Retina (tissue), 1 donor: ENCODE data around the gene CABLES1.

ENCODE experiments used
- DNase-seq: peaks from one replicate; pipeline ENCODE4 v3.0.0-alpha.2; 2016

CABLES1 gene

DNA sequence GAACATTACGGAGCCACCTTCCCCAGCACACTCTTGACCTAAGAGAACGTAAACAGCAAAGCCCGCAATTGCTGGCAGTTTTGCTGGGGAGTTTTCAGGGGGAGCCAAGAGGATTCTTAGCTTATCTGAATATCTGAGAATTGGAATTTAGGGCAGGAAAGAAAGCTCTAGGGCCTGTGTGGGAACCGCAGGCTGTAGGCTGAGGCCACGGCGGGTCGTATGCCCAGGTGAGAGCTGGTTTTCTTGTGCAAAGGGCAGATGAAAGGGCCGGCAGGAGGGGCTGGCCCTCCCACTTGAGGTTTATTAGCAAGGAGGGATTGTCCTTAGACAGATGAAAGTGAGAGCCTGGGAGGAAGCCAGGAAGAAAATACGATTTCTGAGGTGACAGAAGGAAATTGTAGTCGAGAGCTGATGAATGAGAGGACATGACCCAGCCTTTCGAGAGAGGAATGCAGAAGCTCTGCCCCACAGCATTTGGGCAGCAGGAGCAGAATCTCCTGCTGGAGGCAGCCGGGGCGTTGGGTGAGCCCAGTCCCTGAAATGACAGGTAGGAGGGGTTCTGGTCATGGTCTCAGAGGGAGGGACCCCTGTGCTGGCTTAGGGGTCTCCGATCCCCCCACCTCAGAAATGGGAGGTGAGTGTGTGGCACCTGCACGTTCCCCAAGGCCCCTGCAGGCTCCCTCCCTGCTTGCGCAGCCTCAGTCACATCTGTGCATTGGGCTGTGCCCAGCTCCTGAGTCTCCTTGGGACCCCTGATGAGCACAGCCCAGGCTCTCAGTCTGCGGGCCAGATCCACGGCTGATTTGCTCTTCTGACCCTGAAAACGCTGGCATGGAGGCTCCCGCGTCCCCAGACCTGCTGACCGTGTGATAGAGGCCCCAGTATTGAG lies 61.1 kb downstream of the CABLES1 start:
- peak; percentile 40 for DNase-seq

GRCh38 chr18:23198217-23198845 lies 63.0 kb downstream of the CABLES1 start:
- DNase-seq: no peak

DNA sequence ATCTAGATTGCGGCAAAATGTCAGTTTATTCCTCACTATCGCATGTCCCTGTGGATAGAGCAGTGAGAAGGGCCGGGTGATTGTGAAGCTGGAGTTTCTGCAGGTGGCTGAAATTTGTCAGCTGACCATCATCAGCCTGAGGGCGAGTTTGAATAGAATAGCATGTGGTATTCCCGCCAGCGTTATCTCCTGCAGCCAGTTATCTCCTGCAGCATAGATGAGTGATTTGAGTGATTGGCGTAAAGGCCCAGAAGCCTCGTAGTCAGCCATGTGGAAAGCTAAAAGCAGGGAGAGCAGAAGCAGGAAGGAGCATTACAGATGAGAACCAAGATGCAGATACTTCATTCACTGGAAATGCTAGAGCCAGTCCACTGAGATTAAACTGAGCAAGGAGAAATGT lies 65.5 kb downstream of the CABLES1 start:
- DNase-seq: peak; percentile 79

DNA sequence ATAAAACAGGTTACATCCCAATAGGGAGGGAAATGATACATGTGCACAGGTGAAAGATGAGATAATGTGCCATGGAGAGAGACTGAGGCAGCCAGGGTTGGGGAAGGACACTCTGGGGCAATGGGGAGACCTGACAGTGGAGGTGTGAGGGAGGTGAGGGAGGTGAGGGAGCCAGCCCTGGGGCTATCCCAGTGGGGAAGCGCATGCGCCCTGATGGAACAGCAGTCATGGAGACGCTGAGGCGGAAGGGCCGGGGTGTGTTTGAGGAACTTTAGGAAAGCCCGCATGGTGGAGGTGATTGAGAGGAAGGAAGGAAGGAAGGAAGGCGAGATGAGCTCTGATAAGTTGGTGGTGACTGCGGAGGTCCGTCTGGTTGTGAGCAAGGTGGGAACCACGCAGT lies 66.5 kb downstream of the CABLES1 start:
- no peak for DNase-seq

DNA sequence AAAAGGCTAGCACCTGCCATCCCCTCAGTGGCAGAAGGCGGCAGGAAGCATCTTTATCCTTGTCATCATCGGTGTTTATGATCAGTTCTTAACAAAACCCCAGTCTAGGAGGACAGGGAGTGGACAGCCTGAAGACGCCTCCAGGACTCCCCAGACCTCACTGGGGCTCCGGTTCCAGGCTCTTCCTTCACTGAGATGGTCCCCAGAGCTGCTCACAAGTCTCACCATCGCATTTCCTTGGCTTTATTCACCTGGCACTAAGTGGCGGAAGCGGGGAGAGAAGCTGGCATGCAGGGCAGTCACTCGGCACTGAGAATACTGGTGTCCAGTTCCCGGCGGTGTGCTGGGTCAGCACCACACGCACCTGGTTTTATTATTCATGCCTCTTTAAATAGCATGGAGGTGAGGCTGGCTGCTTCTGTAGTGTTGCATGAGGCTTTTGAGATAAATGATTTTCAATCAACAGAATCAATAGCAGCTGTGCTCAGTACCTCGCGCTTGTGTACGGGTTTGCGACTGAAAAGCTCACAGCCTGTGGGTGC lies 68.7 kb downstream of the CABLES1 start:
- DNase-seq: peak; percentile 47

- no peak for DNase-seq
Measured at GRCh38 chr18:23204589-23205235, 69.4 kb downstream of the CABLES1 start.

DNA sequence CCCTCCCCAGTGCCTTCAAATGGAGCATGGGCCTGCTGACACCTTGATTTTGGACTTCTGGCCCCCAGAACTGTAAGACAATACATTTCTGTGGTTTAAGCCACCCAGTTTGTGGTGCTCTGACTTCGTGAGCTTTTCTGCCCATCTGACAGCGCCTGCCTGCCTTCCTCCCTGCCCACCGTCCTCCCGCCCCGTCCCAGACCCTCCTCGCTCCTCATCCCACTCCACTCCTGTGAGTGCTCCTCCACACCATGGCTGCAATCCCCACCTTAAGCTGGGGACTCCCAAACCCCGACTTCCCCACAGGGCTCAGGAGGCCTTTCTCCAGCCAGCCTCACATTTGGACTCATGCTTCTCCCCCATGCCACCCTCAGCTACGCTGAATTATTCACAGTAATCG lies 70.7 kb downstream of the CABLES1 start:
- DNase-seq: no peak

- DNase-seq: no peak
Measured at GRCh38 chr18:23207191-23207955, 72.1 kb downstream of the CABLES1 start.

DNA sequence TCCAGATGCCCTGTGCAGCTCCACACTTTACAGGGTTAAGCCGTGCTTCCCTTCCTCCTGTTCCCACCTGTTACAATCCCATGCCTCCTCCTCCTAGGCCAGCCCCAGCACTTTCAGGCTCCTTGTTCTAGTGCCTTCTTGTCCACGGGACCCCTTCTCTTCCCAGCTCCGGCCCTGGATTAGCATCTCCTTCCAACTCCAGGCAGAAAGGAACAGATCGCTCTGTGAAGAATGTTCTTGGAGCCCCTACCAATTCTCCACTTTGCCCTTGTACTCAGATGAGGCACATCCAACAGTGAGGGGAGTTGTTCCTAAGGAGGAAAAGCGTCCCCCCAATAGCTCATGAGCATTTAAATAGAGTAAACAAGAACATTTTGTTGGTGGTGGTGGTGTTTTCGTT lies 72.7 kb downstream of the CABLES1 start:
- DNase-seq: no peak

DNA sequence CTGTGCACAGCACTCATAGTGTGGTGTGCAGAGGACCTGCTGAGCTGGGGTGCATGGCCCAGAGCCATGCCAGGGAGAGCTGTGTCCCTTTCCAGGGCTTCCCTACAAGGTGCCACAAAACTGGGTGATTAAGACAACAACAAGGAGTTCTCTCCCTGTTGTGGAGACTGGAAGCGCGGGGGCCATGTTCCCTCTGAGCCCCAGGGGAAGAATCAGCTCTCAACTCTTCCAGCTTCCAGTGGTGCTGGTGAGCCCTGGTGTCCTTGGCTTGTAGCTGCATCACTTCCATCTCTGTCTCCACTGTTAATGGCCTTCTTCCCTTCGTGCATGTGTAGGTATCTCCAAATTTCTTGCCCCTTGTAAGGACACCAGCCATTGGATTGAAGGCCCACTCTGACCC lies 73.3 kb downstream of the CABLES1 start:
- DNase-seq: no peak

DNA sequence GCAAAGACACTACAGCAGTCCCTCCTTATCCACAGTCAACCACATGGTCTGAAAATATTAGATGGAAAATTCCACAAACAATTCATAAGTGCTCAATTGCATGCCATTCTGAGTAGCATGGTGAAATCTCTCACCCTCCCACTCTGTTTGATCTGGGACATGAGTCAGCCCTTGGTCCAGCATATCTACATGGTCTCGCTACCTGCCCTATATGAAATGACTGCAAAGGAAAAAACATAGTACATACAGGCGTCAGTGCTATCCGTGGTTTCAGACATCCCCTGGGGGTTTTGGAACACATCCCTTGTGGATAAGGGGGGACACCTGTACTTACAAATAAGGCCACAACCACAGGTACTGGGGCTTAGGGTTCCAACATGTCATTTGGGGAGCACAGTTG lies 73.7 kb downstream of the CABLES1 start:
- DNase-seq: no peak

- no peak for DNase-seq
Measured at GRCh38 chr18:23209796-23210195, 74.5 kb downstream of the CABLES1 start.

GRCh38 chr18:23210526-23210925 lies 75.2 kb downstream of the CABLES1 start:
- DNase-seq: no peak

DNA sequence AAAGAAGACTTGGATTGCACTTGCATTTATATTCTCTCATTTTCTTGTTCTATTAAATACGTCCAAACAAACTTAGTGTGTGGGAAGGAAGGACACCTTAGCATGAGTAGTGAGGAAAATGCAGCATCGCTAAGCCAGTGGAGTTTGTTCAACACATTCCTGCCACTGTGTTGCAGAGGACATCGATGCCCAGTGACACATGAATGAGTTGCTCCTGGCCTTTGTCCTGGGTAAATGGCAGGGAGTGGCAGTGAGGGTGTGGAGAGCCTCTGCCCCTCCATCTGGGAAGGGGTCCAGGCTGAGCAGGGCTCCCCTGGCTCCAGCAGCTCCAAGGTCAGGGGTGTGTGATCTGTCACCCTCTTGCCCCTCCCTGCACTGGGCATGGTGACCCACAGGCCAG lies 75.9 kb downstream of the CABLES1 start:
- no peak for DNase-seq

GRCh38 chr18:23212161-23212560 lies 76.9 kb downstream of the CABLES1 start:
- no peak for DNase-seq

DNA sequence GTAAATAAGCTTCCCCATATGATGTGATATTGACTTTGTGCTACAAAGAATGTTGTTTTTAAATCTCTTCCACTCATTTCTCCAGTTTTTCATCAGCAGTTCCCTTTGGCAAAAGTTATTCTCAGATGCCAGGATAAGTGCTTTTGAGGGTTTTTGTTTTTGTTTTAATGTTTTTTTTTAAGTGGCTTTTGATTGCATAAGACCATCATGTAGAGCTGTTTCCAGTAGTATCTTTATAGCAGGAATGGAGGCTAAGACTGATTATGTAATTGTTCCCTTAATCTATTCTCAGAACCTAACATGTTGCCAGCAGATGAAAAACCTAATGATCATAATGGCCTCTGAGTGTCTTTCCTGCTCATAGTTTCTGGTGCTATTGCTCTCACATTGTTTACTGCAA lies 77.9 kb downstream of the CABLES1 start:
- no peak for DNase-seq

GRCh38 chr18:23217781-23218180 lies 82.5 kb downstream of the CABLES1 start:
- no peak for DNase-seq

DNA sequence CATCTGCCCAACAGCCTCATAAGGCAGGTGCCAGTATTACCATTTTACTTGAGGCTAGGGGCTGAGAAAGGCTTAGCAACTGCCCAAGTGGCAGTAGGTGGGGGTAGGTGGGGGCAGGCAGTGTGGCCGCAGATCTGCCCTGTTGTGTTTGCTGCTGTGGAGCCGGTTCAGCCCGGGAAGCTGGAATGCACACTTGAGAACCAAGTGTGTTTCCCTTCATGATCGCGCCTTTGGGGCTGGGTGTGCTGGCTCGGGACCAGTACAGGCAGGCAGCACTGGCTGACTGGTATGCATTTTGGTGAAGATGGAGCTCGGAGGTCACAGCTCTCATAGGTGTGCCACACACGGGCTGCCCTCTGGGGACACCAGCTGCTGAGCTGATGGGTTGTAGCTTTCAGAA lies 85.1 kb downstream of the CABLES1 start:
- no peak for DNase-seq

- DNase-seq: no peak
Measured at GRCh38 chr18:23223641-23224040, 88.4 kb downstream of the CABLES1 start.

GRCh38 chr18:23225503-23225902 lies 90.2 kb downstream of the CABLES1 start:
- DNase-seq: no peak

GRCh38 chr18:23226391-23226790 lies 91.1 kb downstream of the CABLES1 start:
- DNase-seq: no peak

DNA sequence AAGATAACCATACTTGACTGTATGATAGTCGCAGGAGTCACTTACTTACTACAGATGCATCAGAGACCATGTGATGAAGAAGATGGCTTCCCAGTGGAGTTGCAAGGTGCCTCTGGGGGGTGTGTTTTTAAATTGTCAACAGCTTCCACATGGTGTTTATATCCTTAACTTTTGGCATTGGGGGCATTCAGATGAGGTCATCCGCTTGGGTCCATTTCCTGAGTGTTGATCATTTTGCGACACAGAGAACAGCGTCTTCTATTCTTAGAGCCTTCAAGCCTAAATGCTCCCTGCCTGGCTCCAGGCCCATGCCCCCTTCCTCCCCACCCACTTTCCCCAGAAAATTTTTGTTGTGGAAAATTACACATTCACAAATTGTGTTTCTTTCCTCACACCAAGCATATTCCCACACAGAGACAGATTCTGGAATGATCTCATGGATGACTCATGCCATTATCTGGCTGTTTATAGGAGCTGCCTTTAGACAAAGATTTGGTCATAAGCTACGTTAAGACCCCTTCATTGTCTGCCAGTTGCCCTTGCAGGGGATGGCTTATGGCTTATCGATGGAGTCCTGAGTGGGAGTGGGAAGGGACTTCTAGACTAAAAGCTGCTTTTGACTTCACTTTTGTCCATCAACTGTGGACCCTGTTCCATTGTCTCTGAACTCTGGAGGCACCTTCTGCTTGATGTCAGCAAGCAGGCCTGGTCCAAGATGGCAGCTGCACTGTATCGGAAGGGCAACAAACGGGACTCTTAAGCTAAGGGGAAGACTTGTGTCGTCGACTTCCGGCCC lies 91.8 kb downstream of the CABLES1 start:
- no peak for DNase-seq
